ENCODE results near the gene RET. TPM values are rescaled to one million over a fixed set of nuclear protein-coding genes. Genes with fewer than 3 reads are reported as not detected.

Gene RET
- total RNA-seq, 2 experiments from 2014 or later, result 0.36 TPM; not detected in 1

DNA sequence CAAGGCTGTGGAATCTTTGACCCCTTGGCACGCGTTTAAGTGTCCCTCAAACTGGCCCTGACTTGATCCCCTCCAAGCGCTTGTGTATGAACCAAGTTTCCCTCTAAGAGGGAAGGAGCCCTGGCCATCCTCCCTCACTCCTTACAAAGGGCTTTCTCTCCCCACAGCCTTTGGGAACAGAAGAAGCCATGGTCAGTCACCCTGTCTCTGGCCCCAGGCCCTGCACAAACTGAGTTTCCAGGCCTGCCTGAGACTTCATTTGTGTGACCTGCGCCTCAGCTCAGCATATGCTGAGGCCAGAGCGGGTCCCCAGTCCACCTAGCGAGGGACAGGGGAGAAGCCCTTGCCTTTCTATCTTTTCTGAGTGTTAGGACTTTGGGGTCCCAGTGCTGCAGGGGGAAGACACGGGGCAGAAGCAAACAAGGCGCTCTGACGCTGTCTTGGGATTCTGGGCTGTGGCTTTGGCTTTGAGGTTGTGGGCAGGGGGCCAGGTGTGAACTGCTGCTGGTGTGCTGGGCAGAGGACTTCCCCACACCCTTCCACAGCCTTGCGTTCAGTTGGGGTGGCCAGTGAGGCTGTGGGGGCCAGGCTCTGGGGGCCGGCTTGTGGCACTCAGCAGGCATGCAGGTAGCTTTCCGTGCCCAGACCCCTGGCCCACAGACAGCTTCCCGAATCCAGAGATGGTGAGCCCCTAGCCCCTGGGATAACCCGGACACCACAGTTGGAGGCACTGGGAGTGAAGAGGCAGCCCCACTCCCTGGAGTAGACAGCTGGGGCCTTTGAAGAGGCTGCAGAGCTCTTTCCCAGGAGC, 1.5 kb downstream of the RET start:
- no peak for DNase-seq
- intact Hi-C loops (cut with micrococcal nuclease), result loop anchor here (2.0 to 5.0 kb wide), 2 partner anchors 212 to 326 kb away; no protein-coding TSS in a partner anchor
- CTCF ChIA-PET, result interaction anchor here (0.5 to 2.1 kb wide), 2 partner anchors 19 to 25 kb away, joined by 3 to 7 read pairs; no protein-coding TSS in a partner anchor
- peaks cover 32% of the 10 kb centered on the region for H3K27me3 Mint-ChIP-seq (ENCODE audit: low read depth)
- no peak overlapping the region for H3K27ac Mint-ChIP-seq
- peaks cover 3% of the 10 kb centered on the region for H3K4me1 Mint-ChIP-seq (ENCODE audit: low read depth)
- no peaks in the 10 kb centered on the region for H3K9me3 Mint-ChIP-seq
- no peaks in the 10 kb centered on the region for H3K36me3 Mint-ChIP-seq (ENCODE audit: low read depth)
- peak overlapping the region; percentile 27 for H3K4me3 Mint-ChIP-seq

- intact Hi-C loops (cut with micrococcal nuclease), result loop anchor here (2.0 to 5.0 kb wide), 2 partner anchors 212 to 327 kb away; no protein-coding TSS in a partner anchor
- no peaks in the 10 kb centered on the region for H3K9me3 Mint-ChIP-seq
- CTCF ChIA-PET, result interaction anchor here (1.5 to 2.1 kb wide), 2 partner anchors 18 to 325 kb away, joined by 4 to 7 read pairs; no protein-coding TSS in a partner anchor
- H3K4me1 Mint-ChIP-seq (ENCODE audit: low read depth), result peaks cover 3% of the 10 kb centered on the region
- H3K4me3 Mint-ChIP-seq, result no peak overlapping the region
- peaks cover 32% of the 10 kb centered on the region for H3K27me3 Mint-ChIP-seq (ENCODE audit: low read depth)
- no peak overlapping the region for H3K27ac Mint-ChIP-seq
- H3K36me3 Mint-ChIP-seq (ENCODE audit: low read depth), result no peaks in the 10 kb centered on the region
- DNase-seq, result peak; percentile 49
Measured at GRCh38 chr10:43078986-43079273, 2.1 kb downstream of the RET start.

GRCh38 chr10:43079856-43080255, 3.0 kb downstream of the RET start:
- peaks cover 32% of the 10 kb centered on the region for H3K27me3 Mint-ChIP-seq (ENCODE audit: low read depth)
- H3K4me1 Mint-ChIP-seq (ENCODE audit: low read depth), result peaks cover 3% of the 10 kb centered on the region
- intact Hi-C loops (cut with micrococcal nuclease), result loop anchor here (2.0 to 5.0 kb wide), 2 partner anchors 213 to 328 kb away; no protein-coding TSS in a partner anchor
- no peak for DNase-seq
- no peak overlapping the region for H3K4me3 Mint-ChIP-seq
- H3K9me3 Mint-ChIP-seq, result no peaks in the 10 kb centered on the region
- CTCF ChIA-PET, result interaction anchor here (0.7 to 2.1 kb wide), 3 partner anchors 17 to 326 kb away, joined by 3 to 7 read pairs (median 4); no protein-coding TSS in a partner anchor
- no peaks in the 10 kb centered on the region for H3K36me3 Mint-ChIP-seq (ENCODE audit: low read depth)
- no peak overlapping the region for H3K27ac Mint-ChIP-seq

DNA sequence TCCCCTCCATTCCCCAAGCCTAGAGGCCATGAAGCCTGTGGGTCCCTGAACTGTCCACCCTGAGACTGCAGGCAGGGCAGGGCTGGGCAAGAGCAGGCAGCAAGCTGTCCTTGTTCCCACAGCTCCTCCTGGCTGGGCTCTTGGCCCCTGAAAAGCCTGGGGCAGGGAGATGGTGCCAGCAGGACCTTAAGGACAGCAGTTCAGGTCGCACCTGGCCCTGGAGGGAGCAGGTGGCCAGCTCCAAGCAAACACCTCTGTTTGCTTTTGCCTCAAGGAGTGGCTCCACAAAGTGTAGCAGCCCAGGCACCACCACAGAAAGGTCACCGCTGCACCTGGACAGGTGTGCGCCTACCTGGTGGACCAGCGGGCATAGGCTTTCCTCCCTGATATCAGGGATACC, 5.2 kb downstream of the RET start:
- peaks cover 24% of the 10 kb centered on the region for H3K27me3 Mint-ChIP-seq (ENCODE audit: low read depth)
- H3K4me3 Mint-ChIP-seq, result no peak overlapping the region
- DNase-seq, result no peak
- CTCF ChIA-PET, result no interaction called here
- intact Hi-C loops (cut with micrococcal nuclease), result no loop called here
- H3K36me3 Mint-ChIP-seq (ENCODE audit: low read depth), result no peaks in the 10 kb centered on the region
- H3K4me1 Mint-ChIP-seq (ENCODE audit: low read depth), result peaks cover 3% of the 10 kb centered on the region
- no peaks in the 10 kb centered on the region for H3K9me3 Mint-ChIP-seq
- no peak overlapping the region for H3K27ac Mint-ChIP-seq

GRCh38 chr10:43082746-43083145, 5.9 kb downstream of the RET start:
- CTCF ChIA-PET, result no interaction called here
- H3K36me3 Mint-ChIP-seq (ENCODE audit: low read depth), result no peaks in the 10 kb centered on the region
- intact Hi-C loops (cut with micrococcal nuclease), result no loop called here
- H3K9me3 Mint-ChIP-seq, result no peaks in the 10 kb centered on the region
- H3K27ac Mint-ChIP-seq, result no peak overlapping the region
- peaks cover 22% of the 10 kb centered on the region for H3K27me3 Mint-ChIP-seq (ENCODE audit: low read depth)
- DNase-seq, result no peak
- peaks cover under 1% of the 10 kb centered on the region for H3K4me1 Mint-ChIP-seq (ENCODE audit: low read depth)
- no peak overlapping the region for H3K4me3 Mint-ChIP-seq

- intact Hi-C loops (cut with micrococcal nuclease), result no loop called here
- CTCF ChIA-PET, result no interaction called here
- Mint-ChIP-seq H3K4me1 (ENCODE audit: low read depth) (no peaks in the 10 kb centered on the region), H3K4me3 (no peak overlapping the region), H3K27ac (no peak overlapping the region), H3K27me3 (ENCODE audit: low read depth) (peaks cover 13% of the 10 kb centered on the region), H3K9me3 (no peaks in the 10 kb centered on the region), H3K36me3 (ENCODE audit: low read depth) (no peaks in the 10 kb centered on the region)
- peak; percentile 35 for DNase-seq
Measured at GRCh38 chr10:43083764-43084163, 6.9 kb downstream of the RET start.

GRCh38 chr10:43084812-43085211, 7.9 kb downstream of the RET start:
- H3K36me3 Mint-ChIP-seq (ENCODE audit: low read depth), result no peaks in the 10 kb centered on the region
- CTCF ChIA-PET, result no interaction called here
- H3K27ac Mint-ChIP-seq, result no peak overlapping the region
- DNase-seq, result no peak
- no peaks in the 10 kb centered on the region for H3K4me1 Mint-ChIP-seq (ENCODE audit: low read depth)
- peaks cover 5% of the 10 kb centered on the region for H3K27me3 Mint-ChIP-seq (ENCODE audit: low read depth)
- no peak overlapping the region for H3K4me3 Mint-ChIP-seq
- intact Hi-C loops (cut with micrococcal nuclease), result no loop called here
- no peaks in the 10 kb centered on the region for H3K9me3 Mint-ChIP-seq

GRCh38 chr10:43086321-43086942, 9.6 kb downstream of the RET start:
- CTCF ChIA-PET, result interaction anchor here (0.7 kb wide), 1 partner anchor 64 kb away, joined by 3 read pairs; no protein-coding TSS in a partner anchor
- Mint-ChIP-seq H3K4me1 (ENCODE audit: low read depth) (no peaks in the 10 kb centered on the region), H3K27me3 (ENCODE audit: low read depth) (peaks cover 3% of the 10 kb centered on the region), H3K9me3 (no peaks in the 10 kb centered on the region), H3K36me3 (ENCODE audit: low read depth) (no peaks in the 10 kb centered on the region), H3K27ac (no peak overlapping the region), H3K4me3 (no peak overlapping the region)
- DNase-seq, result no peak
- intact Hi-C loops (cut with micrococcal nuclease), result no loop called here

DNA sequence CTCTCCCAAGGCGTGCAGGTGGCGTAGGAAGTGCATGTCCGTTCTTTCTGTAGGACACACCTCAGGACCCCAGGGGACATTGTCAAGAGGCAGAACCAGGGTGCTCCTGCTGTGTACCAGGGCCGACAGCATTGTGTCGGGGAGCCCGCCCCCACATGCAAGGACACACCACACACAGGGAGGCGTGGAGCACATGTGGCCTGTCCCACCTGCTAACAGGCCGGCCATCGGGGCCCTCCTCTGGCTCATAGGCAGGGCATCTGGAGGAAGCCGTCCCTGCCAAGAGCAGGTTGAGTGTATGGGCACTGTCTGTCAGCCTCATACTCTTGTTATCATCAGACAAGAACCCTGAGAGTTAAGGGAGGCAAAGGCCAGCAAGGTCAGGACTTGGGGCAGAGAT, 12.7 kb downstream of the RET start:
- Mint-ChIP-seq H3K27me3 (ENCODE audit: low read depth) (no peaks in the 10 kb centered on the region), H3K27ac (no peak overlapping the region), H3K9me3 (no peaks in the 10 kb centered on the region), H3K4me3 (no peak overlapping the region), H3K36me3 (ENCODE audit: low read depth) (no peaks in the 10 kb centered on the region), H3K4me1 (ENCODE audit: low read depth) (no peaks in the 10 kb centered on the region)
- no peak for DNase-seq
- CTCF ChIA-PET, result no interaction called here
- intact Hi-C loops (cut with micrococcal nuclease), result no loop called here

DNA sequence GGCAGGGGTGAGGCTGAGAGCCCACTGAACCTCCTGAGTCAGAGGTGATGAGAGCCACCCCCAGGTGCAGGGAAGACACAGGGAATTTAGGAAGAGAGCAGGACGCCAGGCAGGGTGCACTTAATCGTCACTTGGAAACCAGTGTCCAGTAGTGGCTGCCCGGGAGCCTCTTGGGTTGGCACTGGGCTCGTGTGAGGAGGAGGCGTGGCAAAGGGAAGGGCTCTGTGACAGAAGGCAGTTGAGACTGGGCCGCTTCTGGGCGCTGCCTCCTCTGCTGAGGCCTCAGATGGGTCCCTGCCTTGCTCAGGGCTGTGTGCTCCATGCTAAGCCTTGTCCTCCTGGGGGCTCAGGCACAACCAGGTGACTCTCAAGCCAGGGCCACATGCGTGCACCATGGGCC, 13.3 kb downstream of the RET start:
- H3K4me1 Mint-ChIP-seq (ENCODE audit: low read depth), result no peaks in the 10 kb centered on the region
- CTCF ChIA-PET, result no interaction called here
- no peaks in the 10 kb centered on the region for H3K9me3 Mint-ChIP-seq

DNA sequence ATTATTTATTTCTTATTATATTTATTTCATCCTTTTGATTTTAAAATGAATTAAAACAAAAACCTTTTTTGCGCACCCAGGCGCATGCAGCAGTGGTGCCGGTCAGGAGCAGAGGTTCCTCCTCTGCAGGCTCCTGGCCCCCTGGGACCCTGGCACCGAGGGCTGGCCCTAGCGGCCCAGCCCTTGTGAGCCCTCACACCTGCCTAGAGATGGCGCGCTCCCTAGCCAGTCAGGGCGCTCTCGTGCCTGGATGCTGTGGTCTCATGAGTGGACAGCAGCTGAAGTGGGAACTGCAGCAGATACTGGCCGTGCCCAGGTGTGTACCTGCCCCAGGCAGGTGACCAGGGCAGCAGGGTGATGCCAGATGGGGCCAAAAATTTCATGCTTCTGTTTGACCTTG, 13.8 kb downstream of the RET start:
- intact Hi-C loops (cut with micrococcal nuclease), result no loop called here
- no peaks in the 10 kb centered on the region for H3K9me3 Mint-ChIP-seq
- no peak overlapping the region for H3K27ac Mint-ChIP-seq
- CTCF ChIA-PET, result no interaction called here
- no peaks in the 10 kb centered on the region for H3K27me3 Mint-ChIP-seq (ENCODE audit: low read depth)
- no peaks in the 10 kb centered on the region for H3K36me3 Mint-ChIP-seq (ENCODE audit: low read depth)
- H3K4me1 Mint-ChIP-seq (ENCODE audit: low read depth), result no peaks in the 10 kb centered on the region
- no peak for DNase-seq
- no peak overlapping the region for H3K4me3 Mint-ChIP-seq

More for the DNA sequence above, 13.3 kb downstream of the RET start:
- no peak overlapping the region for H3K4me3 Mint-ChIP-seq
- no peak overlapping the region for H3K27ac Mint-ChIP-seq
- H3K36me3 Mint-ChIP-seq (ENCODE audit: low read depth), result no peaks in the 10 kb centered on the region
- DNase-seq, result no peak
- intact Hi-C loops (cut with micrococcal nuclease), result no loop called here
- no peaks in the 10 kb centered on the region for H3K27me3 Mint-ChIP-seq (ENCODE audit: low read depth)

DNA sequence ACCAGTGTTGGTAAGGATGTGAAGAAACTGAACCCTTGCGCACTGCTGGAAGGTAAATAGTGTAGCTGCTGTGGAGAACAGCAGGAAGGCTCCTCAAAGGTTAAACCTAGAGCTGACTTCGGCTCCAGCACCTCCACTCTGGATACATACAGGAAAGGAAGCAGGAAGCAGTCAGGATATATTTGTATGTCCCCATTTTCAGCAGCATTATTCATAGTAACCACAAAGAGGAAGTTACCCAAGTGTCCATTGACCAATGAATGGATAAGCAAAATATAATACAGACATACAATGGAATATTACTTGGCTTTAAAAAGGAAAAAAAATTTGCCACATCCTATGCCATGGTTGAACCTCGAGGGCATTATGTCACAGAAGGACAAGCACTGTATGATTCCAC, 15.0 kb downstream of the RET start:
- DNase-seq, result no peak
- CTCF ChIA-PET, result interaction anchor here (0.5 kb wide), 1 partner anchor 338 kb away, joined by 3 read pairs; no protein-coding TSS in a partner anchor
- Mint-ChIP-seq H3K4me1 (ENCODE audit: low read depth) (no peaks in the 10 kb centered on the region), H3K27me3 (ENCODE audit: low read depth) (no peaks in the 10 kb centered on the region), H3K4me3 (no peak overlapping the region), H3K36me3 (ENCODE audit: low read depth) (no peaks in the 10 kb centered on the region), H3K9me3 (no peaks in the 10 kb centered on the region), H3K27ac (no peak overlapping the region)
- intact Hi-C loops (cut with micrococcal nuclease), result no loop called here

Data from activated naive CD4-positive, alpha-beta T cell treated with anti-CD3 and anti-CD28 coated beads for 36 hours (primary cell).